ENCODE data around the gene IFT122.
"Not testable (repeated sequence)": the region's sequence is repeated elsewhere in the genome, so short reads cannot be mapped to it uniquely, and the experiment has no call there.

The IFT122 gene

GRCh38 chr3:129481225-129481765 is 41.3 kb downstream of the IFT122 start:
- DNase-seq: not testable (repeated sequence)

- DNase-seq: no peak
Measured at GRCh38 chr3:129481766-129482332, 41.8 kb downstream of the IFT122 start.

GRCh38 chr3:129482721-129483120 is 42.7 kb downstream of the IFT122 start:
- peak in 1 of 2 experiments; percentile 10 for DNase-seq

- DNase-seq: no peak
Measured at GRCh38 chr3:129483870-129484269, 43.8 kb downstream of the IFT122 start.

- not testable (repeated sequence) for DNase-seq
Measured at GRCh38 chr3:129485146-129485545, 45.1 kb downstream of the IFT122 start.

- no peak for DNase-seq
Measured at GRCh38 chr3:129485721-129486663, 46.0 kb downstream of the IFT122 start.

- no peak for DNase-seq
Measured at GRCh38 chr3:129486664-129487035, 46.6 kb downstream of the IFT122 start.

GRCh38 chr3:129487183-129487867 is 47.3 kb downstream of the IFT122 start:
- DNase-seq: no peak

GRCh38 chr3:129487868-129488335 is 47.9 kb downstream of the IFT122 start:
- not testable (repeated sequence) for DNase-seq

- DNase-seq: not testable (repeated sequence)
Measured at GRCh38 chr3:129489258-129489657, 49.2 kb downstream of the IFT122 start.

GRCh38 chr3:129490273-129490675 is 50.2 kb downstream of the IFT122 start:
- peak; percentile 90 to 91 for DNase-seq

- DNase-seq: not testable (repeated sequence)
Measured at GRCh38 chr3:129491077-129491476, 51.1 kb downstream of the IFT122 start.

GRCh38 chr3:129491794-129492193 is 51.8 kb downstream of the IFT122 start:
- no peak for DNase-seq

GRCh38 chr3:129492691-129493090 is 52.7 kb downstream of the IFT122 start:
- no peak for DNase-seq

- no peak for DNase-seq
Measured at GRCh38 chr3:129493206-129493605, 53.2 kb downstream of the IFT122 start.

- not testable (repeated sequence) for DNase-seq
Measured at GRCh38 chr3:129494499-129494898, 54.5 kb downstream of the IFT122 start.

GRCh38 chr3:129495006-129495639 is 55.1 kb downstream of the IFT122 start:
- DNase-seq: not testable (repeated sequence)

GRCh38 chr3:129497876-129498275 is 57.9 kb downstream of the IFT122 start:
- DNase-seq: not testable (repeated sequence)

GRCh38 chr3:129498603-129499488 is 58.8 kb downstream of the IFT122 start:
- not testable (repeated sequence) for DNase-seq

- not testable (repeated sequence) for DNase-seq
Measured at GRCh38 chr3:129499604-129500333, 59.7 kb downstream of the IFT122 start.

- DNase-seq: no peak
Measured at GRCh38 chr3:129500334-129500658, 60.3 kb downstream of the IFT122 start.
